H9 (cell line): Measurements from ENCODE around the gene TMTC2. TPM values are rescaled to one million over a fixed set of nuclear protein-coding genes. Genes with fewer than 3 reads are reported as not detected.

ENCODE experiments used
- DNase-seq: peaks from one replicate; pipeline ENCODE4 v3.0.0-alpha.2; 2017
- H2AFZ ChIP-seq: one replicate; pipeline ENCODE4 v1.6.1; 2013; ENCODE audit warnings: mild to moderate bottlenecking, low read length, control low read depth, moderate library complexity
- H2AK5ac ChIP-seq: 2 replicates; pipeline ENCODE4 v1.6.1; 2013; ENCODE audit warnings: low read length, control low read depth, mixed read lengths; ENCODE audit not compliant: insufficient read length
- H2BK120ac ChIP-seq: one replicate; pipeline ENCODE4 v1.6.1; 2013; ENCODE audit warnings: low read depth, mild to moderate bottlenecking, low read length, control low read depth, inconsistent platforms; ENCODE audit not compliant: poor library complexity, severe bottlenecking
- H2BK12ac ChIP-seq: 2 replicates; pipeline ENCODE4 v1.6.1; 2013; ENCODE audit warnings: low read length, control low read depth, mixed read lengths, low read depth; ENCODE audit not compliant: insufficient read length
- H2BK15ac ChIP-seq: 2 replicates; pipeline ENCODE4 v1.6.1; 2013; ENCODE audit warnings: low read depth, low read length, control low read depth
- H2BK20ac ChIP-seq: one replicate; pipeline ENCODE4 v1.6.1; 2013; ENCODE audit warnings: low read depth, mild to moderate bottlenecking, low read length, control low read depth, inconsistent platforms; ENCODE audit not compliant: poor library complexity, severe bottlenecking
- H2BK5ac ChIP-seq: 2 replicates; pipeline ENCODE4 v1.6.1; 2013; ENCODE audit warnings: low read length, control low read depth, mixed read lengths; ENCODE audit not compliant: insufficient read length
- H3K14ac ChIP-seq: 2 replicates; pipeline ENCODE4 v1.6.1; 2013; ENCODE audit warnings: low read length, control low read depth; ENCODE audit not compliant: insufficient read depth
- H3K18ac ChIP-seq: 2 replicates; pipeline ENCODE4 v1.6.1; 2013; ENCODE audit warnings: low read depth, mild to moderate bottlenecking, mixed read lengths, low read length, control low read depth; ENCODE audit not compliant: insufficient read length
- H3K23ac ChIP-seq: 2 replicates; pipeline ENCODE4 v1.6.1; 2013; ENCODE audit warnings: low read length, control low read depth, mixed read lengths, low read depth; ENCODE audit not compliant: insufficient read length
- H3K23me2 ChIP-seq: 2 replicates; pipeline ENCODE4 v1.6.1; 2013; ENCODE audit warnings: low read depth, mild to moderate bottlenecking, mixed read lengths, low read length, control low read depth; ENCODE audit not compliant: insufficient read length, poor library complexity, severe bottlenecking
- H3K27ac ChIP-seq: 2 replicates; pipeline ENCODE4 v1.5.1; 2013; ENCODE audit warnings: low read length, control low read depth, mixed read lengths, low read depth; ENCODE audit not compliant: insufficient read length
- H3K27me3 ChIP-seq: 2 replicates; pipeline ENCODE4 v1.6.1; 2013; ENCODE audit warnings: low read length, control low read depth, inconsistent platforms; ENCODE audit not compliant: insufficient read depth
- H3K4ac ChIP-seq: 2 replicates; pipeline ENCODE4 v1.6.1; 2013; ENCODE audit warnings: low read depth, mild to moderate bottlenecking, control low read depth, inconsistent platforms, low read length, moderate library complexity
- H3K4me1 ChIP-seq: 2 replicates; pipeline ENCODE4 v1.6.1; 2013; ENCODE audit warnings: low read length, control low read depth, inconsistent platforms; ENCODE audit not compliant: insufficient read depth
- H3K4me2 ChIP-seq: 2 replicates; pipeline ENCODE4 v1.6.1; 2013; ENCODE audit warnings: low read length, control low read depth, mixed read lengths; ENCODE audit not compliant: insufficient read length, insufficient read depth
- H3K56ac ChIP-seq: 2 replicates; pipeline ENCODE4 v1.6.1; 2013; ENCODE audit warnings: low read depth, mild to moderate bottlenecking, mixed read lengths, low read length, control low read depth; ENCODE audit not compliant: insufficient read length
- H3K79me1 ChIP-seq: 2 replicates; pipeline ENCODE4 v1.6.1; 2013; ENCODE audit warnings: low read depth, mild to moderate bottlenecking, moderate library complexity, low read length, control low read depth, inconsistent platforms; ENCODE audit not compliant: insufficient read depth, poor library complexity, severe bottlenecking
- H3K79me2 ChIP-seq: 2 replicates; pipeline ENCODE4 v1.6.1; 2013; ENCODE audit warnings: low read length, control low read depth, inconsistent platforms; ENCODE audit not compliant: insufficient read depth
- H3K9ac ChIP-seq: 2 replicates; pipeline ENCODE4 v1.6.1; 2013; ENCODE audit warnings: low read length, control low read depth, mixed read lengths; ENCODE audit not compliant: insufficient read length; ENCODE audit errors: extremely low read depth
- H3K9me3 ChIP-seq: one replicate; pipeline ENCODE4 v1.6.1; 2013; ENCODE audit warnings: low read depth, low read length, inconsistent platforms; ENCODE audit not compliant: control insufficient read depth
- H3T11ph ChIP-seq: one replicate; pipeline ENCODE4 v1.6.1; 2013; ENCODE audit warnings: mild to moderate bottlenecking, low read length, control low read depth, inconsistent platforms
- H4K20me1 ChIP-seq: one replicate; pipeline ENCODE4 v1.6.1; 2013; ENCODE audit not compliant: control insufficient read depth, insufficient read length, insufficient read depth
- H4K5ac ChIP-seq: 2 replicates; pipeline ENCODE4 v1.6.1; 2013; ENCODE audit warnings: low read depth, mild to moderate bottlenecking, mixed read lengths, low read length, control low read depth; ENCODE audit not compliant: insufficient read length
- H4K8ac ChIP-seq: replicated peaks from 2 replicates; pipeline ENCODE4 v1.6.1; 2013; ENCODE audit warnings: low read length, control low read depth, mixed read lengths, low read depth; ENCODE audit not compliant: insufficient read length
- H4K91ac ChIP-seq: 2 replicates; pipeline ENCODE4 v1.6.1; 2013; ENCODE audit warnings: low read depth, mild to moderate bottlenecking, moderate library complexity, mixed read lengths, low read length, control low read depth; ENCODE audit not compliant: insufficient read length
- H3K27ac Mint-ChIP-seq, 3 experiments: 2 replicates in 2 of 3; 3 replicates in 1 of 3; pipeline ENCODE4 v1.8.0; 2020 to 2021; ENCODE audit warnings: mixed read lengths in 3 of 3, mild to moderate bottlenecking in 1 of 3, moderate library complexity in 1 of 3
- H3K27me3 Mint-ChIP-seq: 2 replicates; pipeline ENCODE4 v1.8.0; 2021; ENCODE audit warnings: low read depth, mild to moderate bottlenecking, moderate library complexity, mixed read lengths
- H3K36me3 Mint-ChIP-seq, 3 experiments: 2 replicates in 2 of 3; 3 replicates in 1 of 3; pipeline ENCODE4 v1.8.0; 2020 to 2021; ENCODE audit warnings: low read depth in 3 of 3, mixed read lengths in 3 of 3; ENCODE audit not compliant: insufficient read depth in 1 of 3
- H3K4me1 Mint-ChIP-seq, 2 experiments: 2 replicates each; pipeline ENCODE4 v1.8.0; 2020; ENCODE audit warnings: mixed read lengths in 2 of 2
- H3K4me3 Mint-ChIP-seq, 2 experiments: 2 replicates in 1 of 2; 3 replicates in 1 of 2; pipeline ENCODE4 v1.8.0; 2020 to 2021; ENCODE audit warnings: mild to moderate bottlenecking in 2 of 2, mixed read lengths in 2 of 2, moderate library complexity in 1 of 2
- H3K9me3 Mint-ChIP-seq, 2 experiments: 2 replicates in 1 of 2; 3 replicates in 1 of 2; pipeline ENCODE4 v1.8.0; 2020; ENCODE audit warnings: mild to moderate bottlenecking in 2 of 2, mixed read lengths in 2 of 2, moderate library complexity in 1 of 2
- CTCF ChIP-seq: fragments of 200-600 bp; sonication (generic); conservative IDR thresholded peaks from 3 replicates; pipeline ENCODE4 v1.8.0; 2021; ENCODE audit warnings: antibody characterized with exemption, mild to moderate bottlenecking
- WGBS: extraction: QIAGEN DNeasy Blood & Tissue Kit; methylation state at CpG from one replicate; pipeline ENCODE4 v1.1.7; 2013; ENCODE audit warnings: missing lambda C conversion rate, low lambda C conversion rate, mixed read lengths; ENCODE audit not compliant: insufficient read length; ENCODE audit errors: extremely low coverage; 5-methylcytosine and 5-hydroxymethylcytosine counted together
- total RNA-seq: library from RNA; stranded (reverse); gene quantifications from 2 replicates; pipeline ENCODE4 v1.2.1, GENCODE V29; 2021

The TMTC2 gene
- total RNA-seq, 1 experiment from 2014 or later = 3.1 TPM

GRCh38 chr12:82955043-82955442 is 268.3 kb downstream of the TMTC2 start:
- no peak overlapping the region for H3K14ac ChIP-seq
- H4K91ac ChIP-seq = no peak overlapping the region
- Mint-ChIP-seq H3K36me3 (no peaks in the 10 kb centered on the region; a peak in 1 of 7 replicates), H3K9me3 (no peaks in the 10 kb centered on the region), H3K4me3 (no peak overlapping the region), H3K27ac (no peak overlapping the region; a peak in 1 of 7 replicates), H3K27me3 (no peaks in the 10 kb centered on the region), H3K4me1 (no peaks in the 10 kb centered on the region)
- no peaks in the 10 kb centered on the region for H3K79me2 ChIP-seq
- H2AFZ ChIP-seq = no peak overlapping the region
- no peaks in the 10 kb centered on the region for H4K20me1 ChIP-seq
- H3K23me2 ChIP-seq = no peaks in the 10 kb centered on the region
- H3K9ac ChIP-seq = no peak overlapping the region
- no peak for TF ChIP-seq CTCF
- no peaks in the 10 kb centered on the region for H3K79me1 ChIP-seq
- H3K4me1 ChIP-seq = no peaks in the 10 kb centered on the region
- H3K56ac ChIP-seq = no peak overlapping the region
- no peak overlapping the region for H4K5ac ChIP-seq
- H3K18ac ChIP-seq = no peak overlapping the region
- no peak overlapping the region for H2BK12ac ChIP-seq
- H3K4me2 ChIP-seq = no peak overlapping the region
- WGBS = no CpG with 5 or more reads among the region's 1 CpG
- H3K4ac ChIP-seq = no peak overlapping the region
- DNase-seq = no peak
- no peak overlapping the region for H2BK15ac ChIP-seq
- no peak overlapping the region for H3K23ac ChIP-seq
- no peaks in the 10 kb centered on the region for H3K27me3 ChIP-seq
- no peak overlapping the region for H3K27ac ChIP-seq
- no peak overlapping the region for H2BK20ac ChIP-seq
- no peak overlapping the region for H2BK120ac ChIP-seq
- no peak overlapping the region for H4K8ac ChIP-seq
- no peaks in the 10 kb centered on the region for H3K9me3 ChIP-seq
- no peak overlapping the region for H2AK5ac ChIP-seq
- no peak overlapping the region for H2BK5ac ChIP-seq
- no peak overlapping the region for H3T11ph ChIP-seq
